GM21723 (cell line): Measurements from ENCODE around the gene CRTC2.
"Not testable (repeated sequence)": the region's sequence is repeated elsewhere in the genome, so short reads cannot be mapped to it uniquely, and the experiment has no call there.

Experiments
- ATAC-seq: cut with Tn5 transposase; IDR thresholded peaks from one replicate; pipeline ENCODE4 v1.9.1; 2021; ENCODE audit warnings: mild to moderate bottlenecking, moderate library complexity; ENCODE audit not compliant: unreplicated experiment

Gene CRTC2, protein sequence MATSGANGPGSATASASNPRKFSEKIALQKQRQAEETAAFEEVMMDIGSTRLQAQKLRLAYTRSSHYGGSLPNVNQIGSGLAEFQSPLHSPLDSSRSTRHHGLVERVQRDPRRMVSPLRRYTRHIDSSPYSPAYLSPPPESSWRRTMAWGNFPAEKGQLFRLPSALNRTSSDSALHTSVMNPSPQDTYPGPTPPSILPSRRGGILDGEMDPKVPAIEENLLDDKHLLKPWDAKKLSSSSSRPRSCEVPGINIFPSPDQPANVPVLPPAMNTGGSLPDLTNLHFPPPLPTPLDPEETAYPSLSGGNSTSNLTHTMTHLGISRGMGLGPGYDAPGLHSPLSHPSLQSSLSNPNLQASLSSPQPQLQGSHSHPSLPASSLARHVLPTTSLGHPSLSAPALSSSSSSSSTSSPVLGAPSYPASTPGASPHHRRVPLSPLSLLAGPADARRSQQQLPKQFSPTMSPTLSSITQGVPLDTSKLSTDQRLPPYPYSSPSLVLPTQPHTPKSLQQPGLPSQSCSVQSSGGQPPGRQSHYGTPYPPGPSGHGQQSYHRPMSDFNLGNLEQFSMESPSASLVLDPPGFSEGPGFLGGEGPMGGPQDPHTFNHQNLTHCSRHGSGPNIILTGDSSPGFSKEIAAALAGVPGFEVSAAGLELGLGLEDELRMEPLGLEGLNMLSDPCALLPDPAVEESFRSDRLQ

DNA sequence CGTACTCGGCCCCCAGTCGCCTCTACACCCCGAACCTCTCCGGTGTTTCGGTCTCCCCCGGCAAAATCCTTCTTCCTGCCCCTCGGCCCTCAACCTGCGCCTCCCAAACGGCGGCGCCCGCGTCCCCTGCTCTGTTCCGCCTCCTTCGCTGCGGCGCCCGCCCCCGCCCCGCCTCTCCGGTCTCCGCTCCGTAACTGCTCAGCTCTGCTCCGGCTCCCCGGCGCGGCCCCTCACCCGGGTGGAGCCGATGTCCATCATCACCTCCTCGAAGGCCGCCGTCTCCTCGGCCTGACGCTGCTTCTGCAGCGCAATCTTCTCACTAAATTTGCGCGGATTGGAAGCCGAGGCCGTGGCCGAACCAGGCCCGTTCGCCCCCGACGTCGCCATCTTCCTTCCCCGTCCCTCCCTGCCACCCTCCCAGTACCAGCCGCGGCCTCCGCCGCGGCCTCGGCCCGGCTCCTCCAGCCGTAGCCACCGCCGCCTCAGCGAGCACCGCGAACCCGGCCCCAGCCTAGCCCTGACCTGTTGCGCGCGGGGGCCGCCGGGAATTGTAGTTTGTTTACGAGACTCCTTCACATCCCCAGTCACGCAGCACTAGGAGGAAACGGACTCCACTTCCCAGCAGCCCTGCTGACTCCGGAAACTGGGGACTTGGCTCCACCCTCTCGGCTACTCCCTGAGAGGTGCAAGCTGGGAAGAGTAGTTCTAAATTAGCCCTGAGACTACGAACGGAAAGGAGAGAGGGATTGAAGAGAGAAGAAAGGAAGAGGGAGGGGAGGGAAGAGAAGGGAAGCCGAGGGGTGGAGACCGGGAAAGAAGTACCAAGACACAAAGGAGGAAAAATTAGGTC lies at the start of gene CRTC2:
TSS of gene CRTC2 (minus strand) at position 502 of the 850 bp plus-strand sequence. CDS start at position 387, 115 bp downstream.
- ATAC-seq = peak; percentile 81

DNA sequence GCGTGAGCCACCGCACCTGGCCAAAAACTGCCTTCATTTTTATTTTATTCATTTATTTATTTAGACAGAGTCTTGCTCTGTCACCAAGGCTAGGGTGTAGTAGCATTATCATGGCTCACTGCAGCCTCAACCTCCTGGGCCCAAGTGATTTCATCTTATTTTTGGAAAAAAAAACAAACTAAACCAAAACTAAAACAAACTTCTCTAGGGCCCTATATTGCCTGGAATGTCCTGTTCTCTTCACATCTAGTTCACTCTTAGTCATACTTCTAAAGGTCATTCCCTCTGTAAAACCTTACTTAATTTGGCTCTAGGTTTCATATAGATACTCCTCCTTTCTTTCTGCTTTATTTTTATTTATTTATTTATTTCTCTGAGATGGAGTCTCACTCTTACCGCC lies 47.7 kb upstream of the CRTC2 start:
- no peak for ATAC-seq

DNA sequence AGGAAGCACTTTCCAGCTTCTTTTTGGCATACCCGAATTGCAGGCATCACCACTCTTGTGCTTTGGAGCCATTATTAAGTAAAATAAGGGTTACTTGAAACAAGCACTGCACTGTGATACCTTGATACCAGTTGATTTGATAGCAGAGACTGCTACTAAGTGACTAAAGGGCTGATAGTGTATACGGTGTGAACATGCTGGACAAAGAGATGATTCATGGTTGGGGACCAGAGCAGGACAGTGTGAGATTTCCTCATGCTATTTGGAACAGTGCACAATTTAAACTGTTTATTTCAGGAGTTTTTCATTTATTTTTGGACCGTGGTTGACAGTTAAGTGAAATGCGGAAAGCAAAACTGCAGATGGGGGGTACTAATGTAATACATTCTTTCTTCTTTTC lies 42.0 kb upstream of the CRTC2 start:
- no peak for ATAC-seq

DNA sequence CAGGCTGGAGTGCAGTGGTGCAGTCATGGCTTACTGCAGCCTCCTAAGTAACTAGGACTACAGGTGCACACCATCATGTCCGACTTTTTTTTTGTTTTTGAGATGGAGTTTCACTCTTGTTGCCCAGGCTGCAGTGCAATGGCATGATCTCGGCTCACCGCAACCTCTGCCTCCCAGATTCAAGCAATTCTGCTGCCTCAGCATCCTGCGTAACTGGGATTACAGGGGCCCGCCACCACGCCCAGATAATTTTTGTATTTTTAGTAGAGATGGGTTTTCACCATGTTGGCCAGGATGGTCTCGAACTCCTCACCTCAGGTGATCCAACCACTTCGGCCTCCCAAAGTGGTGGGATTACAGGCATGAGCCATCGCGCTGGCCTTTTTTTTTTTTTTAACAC lies 38.5 kb upstream of the CRTC2 start:
- ATAC-seq = not testable (repeated sequence)

DNA sequence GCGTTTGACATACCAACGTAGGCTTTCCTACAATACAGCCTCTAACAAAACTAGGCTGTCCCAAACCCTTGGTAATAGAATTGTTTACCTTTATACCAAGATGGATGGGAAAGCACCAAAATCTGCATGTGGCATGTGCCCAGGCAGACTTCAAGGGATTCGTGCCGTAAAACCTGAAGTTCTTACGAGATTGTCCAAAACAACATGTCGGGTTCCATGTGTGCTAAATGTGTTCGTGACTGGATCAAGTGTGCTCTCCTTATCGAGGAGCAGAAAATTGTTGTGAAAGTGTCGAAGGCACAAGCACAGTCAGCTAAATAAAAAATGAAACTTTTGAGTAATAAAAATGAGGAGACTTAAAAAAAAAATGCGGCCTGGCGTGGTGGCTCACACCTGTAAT lies 37.2 kb upstream of the CRTC2 start:
- no peak for ATAC-seq

DNA sequence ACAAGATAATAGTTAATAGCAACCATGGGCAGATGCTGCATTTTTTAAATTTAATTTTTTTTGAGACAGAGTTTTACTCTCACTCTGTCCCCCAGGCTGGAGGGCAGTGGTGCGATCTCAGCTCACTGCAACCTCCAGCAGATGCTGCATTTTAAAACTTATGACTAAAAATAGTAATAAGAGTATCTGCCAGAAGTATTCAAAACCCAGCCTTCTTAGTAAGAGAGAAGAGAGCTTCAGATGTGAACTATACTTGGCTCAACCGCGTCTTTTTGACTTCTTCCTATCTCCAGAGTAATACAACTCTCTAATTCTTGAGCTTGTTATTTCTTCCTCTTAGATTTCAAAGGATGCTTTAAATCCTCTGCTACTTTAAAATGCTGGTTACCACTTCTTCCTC lies 36.8 kb upstream of the CRTC2 start:
- ATAC-seq = no peak

DNA sequence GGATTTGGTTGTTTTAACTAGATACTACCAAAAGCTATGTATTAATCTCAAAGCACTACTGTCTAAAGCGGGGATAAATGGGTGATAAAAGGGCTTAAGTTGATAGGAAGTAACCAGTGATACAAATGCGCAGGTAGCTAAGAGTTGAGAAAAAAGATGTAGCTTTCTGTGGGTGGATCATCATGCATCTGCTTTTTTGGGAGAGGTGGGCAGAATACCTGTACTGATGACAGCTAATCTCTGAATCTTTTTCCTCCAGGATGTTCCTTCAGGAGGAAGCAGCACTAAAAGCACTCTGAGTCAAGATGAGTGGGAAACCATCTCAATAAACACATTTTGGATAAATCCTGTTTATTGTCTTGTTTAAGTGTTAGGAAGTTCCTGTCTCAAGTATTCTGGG lies 33.4 kb upstream of the CRTC2 start:
- ATAC-seq = no peak

DNA sequence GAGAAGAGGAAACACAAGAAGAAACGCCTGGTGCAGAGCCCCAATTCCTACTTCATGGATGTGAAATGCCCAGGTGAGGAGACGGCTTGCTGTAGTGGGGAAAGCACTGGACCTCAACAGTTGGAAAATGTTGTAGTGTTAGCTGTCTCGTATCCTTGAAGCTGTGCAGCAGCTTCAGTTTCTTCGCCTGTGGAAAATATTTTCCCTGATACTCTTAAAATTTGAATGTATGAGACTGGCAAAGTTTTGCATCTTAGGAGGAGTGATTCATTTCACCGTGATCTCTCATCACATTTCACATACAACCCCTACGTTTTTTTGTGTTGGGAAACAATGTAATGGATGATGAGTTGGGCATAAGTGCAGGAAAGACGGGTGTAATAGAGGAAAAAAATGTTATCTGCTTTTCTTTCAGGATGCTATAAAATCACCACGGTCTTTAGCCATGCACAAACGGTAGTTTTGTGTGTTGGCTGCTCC lies 32.8 kb upstream of the CRTC2 start:
- no peak for ATAC-seq

DNA sequence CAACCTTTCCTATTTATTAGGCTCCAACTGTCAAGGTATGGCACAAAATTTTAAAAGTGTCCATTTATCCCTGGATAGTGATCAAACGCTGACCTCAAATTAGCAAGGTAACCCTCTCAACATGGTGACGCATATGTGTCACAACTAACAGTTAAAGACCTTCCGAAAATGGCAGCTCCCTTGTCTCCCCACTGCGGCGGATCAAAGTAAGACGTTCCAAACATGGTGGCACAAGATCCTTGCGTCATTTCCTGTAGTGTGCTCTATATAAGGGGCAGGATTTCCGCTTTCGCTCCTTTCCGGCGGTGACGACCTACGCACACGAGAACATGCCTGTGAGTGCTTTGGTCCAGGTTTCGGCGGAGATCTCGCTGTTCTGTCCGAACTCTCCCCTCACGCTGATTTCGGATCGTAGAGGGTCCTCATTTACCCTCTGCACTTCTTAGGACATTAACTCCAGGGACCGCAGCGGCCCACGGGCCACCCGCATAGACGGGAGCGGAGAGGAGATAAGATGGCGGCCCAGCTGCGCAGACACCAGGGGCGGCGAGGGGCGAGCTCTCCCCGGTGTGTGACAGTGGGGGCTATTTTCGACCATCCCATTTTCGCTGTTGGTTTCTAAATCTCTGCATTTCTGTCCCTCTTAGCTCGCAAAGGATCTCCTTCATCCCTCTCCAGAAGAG lies 32.2 kb upstream of the CRTC2 start, which contains the start of gene RPS27:
TSS of gene RPS27 (plus strand) at position 295 of the 683 bp plus-strand sequence. CDS start at position 330, 35 bp downstream.
- ATAC-seq = peak; percentile 66

DNA sequence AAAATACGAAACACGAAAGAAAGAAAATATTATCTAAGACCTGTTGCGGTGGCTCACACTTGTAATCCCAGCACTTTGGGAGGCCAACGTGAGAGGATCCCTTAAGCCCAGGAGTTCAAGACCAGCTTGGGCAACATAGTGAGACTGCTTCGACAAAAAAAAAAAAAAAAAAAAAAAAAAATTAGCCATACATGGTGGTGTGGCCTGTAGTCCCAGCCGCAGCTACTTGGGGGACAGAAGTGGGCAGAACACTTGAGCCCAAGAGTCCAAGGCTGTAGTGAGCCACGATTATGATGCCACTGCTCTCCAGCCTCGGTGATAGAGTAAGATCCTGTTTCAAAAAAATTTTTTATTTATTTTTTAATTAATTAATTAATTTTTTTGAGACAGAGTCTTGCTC lies 29.2 kb upstream of the CRTC2 start:
- ATAC-seq = no peak

DNA sequence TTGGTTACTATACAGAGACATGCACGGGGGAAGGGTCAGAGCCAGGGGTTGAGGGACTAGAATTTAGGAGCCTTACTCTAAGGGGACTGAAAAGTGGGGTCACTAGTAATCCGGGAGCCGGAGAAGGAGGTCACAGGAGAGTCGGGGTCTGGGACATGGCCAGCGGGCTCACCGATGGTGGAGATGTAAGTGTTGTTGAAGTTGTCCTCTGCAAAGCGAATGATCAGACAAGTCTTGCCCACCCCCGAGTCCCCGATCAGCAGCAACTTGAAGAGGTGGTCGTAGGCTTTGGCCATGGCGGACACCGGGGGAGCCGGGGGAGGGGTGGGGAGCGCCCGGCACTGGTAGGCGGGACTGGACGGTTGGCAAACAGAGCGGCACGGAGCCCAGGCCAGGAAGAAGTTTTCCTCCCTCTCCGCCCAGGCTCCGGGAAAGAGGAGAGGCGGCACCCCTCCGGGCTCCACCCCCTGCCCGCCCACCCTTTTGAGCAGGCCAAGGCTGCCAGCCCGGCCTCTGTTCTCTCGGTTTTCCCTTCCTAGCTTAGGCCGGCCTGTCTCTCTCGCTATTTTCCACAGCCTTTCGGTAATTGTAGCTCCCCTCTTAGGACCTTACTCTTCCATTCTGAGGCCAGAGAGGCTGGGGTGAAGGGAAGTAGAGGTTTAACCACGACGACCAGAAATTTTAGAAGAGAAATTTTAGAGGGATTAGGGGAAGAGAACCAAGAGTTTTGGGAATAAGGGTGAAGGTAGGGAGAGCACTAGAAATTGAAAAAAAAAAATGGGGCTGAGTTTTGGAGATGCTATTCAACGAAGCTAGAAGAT lies 27.7 kb upstream of the CRTC2 start, which contains the start of gene RAB13:
TSS of gene RAB13 (minus strand) at position 399 of the 821 bp plus-strand sequence. CDS start at position 296, 103 bp downstream.
- no peak for ATAC-seq

DNA sequence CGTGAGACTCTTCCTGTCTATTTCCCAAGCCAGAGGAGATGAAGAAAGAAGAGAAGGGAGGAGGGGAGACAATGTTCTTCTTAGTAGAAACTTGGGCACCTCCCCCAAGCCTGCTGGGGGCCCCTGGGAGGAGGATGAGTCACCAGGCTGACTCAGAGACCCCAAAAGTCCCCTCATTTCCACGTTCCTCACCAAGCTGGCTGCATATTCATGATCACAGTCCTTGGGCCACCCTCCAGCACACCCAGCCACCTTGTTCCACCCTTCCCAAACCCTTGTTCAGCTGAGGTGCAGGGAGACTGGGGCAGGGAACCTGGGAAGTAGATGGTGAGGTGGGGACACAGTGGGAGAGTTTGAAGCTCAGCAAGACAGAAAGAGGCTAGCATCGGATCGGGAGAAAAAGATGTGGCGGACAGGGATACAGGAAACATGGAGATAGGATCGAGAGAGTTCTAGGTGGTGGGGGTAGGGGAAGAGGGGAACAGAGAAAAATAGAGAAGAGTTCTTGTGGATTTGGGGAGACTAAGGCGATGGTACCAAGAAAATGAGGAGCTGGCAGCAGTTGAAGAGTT lies 27.0 kb upstream of the CRTC2 start:
- ATAC-seq = no peak

DNA sequence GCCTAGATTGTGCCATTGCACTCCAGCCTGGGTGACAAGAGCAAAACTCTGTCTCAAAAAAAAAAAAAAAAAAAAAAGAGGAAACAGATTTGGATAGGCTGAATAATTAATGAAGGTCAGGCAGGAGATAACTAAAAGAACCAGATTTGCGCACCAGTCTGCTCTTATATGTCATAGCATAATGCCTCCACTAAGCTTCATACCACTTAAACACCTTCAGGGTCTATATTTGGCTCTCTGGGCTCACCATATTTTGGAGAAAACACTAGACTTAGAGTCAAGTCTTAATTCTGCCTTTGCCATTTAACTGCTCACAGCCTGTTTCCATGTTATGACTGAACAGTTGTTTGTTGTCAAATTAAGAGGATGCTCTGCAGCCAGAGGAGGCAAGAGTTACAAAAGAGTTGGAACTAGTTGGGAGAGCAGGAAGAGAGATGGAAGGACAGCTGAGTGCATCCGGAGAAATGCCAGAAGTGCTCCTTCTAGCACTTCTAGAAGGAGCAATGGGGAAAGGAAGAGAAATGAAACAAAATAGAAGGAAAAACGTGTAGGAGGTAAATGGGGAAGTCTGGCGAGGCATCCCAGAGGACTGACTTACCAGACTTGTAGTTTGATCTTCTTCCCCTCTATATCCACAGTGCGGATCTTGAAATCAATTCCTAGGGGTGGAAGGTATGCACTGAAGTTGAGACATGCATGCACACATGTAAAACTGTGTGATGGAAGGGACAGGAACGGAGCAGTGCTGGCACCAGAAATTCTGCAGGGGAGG lies 25.9 kb upstream of the CRTC2 start:
- no peak for ATAC-seq

DNA sequence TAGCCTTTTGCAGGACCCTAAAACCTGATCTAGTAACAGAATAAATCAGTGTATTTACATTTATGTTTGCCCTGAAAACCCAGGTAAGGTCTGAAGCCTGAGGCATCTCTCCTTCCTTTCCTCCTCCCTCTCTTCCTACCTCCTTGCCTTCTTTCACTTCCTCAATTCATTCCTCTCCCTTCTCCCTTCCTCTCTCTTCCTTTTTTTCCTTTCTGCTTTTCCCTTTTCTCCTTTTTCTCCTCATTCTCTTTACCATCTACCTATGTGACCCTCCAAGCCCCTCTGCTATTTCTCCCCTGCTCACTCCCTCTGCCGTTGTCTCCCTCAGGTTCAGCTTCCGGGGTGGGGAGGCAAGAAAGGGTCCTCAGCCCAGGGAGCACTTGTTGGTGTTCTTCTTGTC lies 23.3 kb upstream of the CRTC2 start:
- not testable (repeated sequence) for ATAC-seq

DNA sequence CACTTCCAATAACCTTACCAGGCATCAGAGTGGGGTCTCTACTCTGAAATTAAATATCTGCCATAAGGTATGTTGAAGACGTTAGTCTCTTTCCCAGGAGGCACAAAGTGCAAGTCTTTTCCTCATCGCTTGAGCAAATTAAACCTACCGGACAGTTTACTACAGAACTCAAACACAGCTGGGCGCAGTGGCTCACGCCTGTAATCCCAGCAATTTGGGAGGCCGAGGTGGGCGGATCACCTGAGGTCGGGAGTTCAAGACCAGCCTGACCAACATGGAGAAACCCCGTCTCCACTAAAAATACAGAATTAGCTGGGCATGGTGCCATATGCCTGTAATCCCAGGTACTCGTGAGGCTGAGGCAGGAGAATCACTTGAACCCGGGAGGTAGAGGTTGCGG lies 20.7 kb upstream of the CRTC2 start:
- not testable (repeated sequence) for ATAC-seq

DNA sequence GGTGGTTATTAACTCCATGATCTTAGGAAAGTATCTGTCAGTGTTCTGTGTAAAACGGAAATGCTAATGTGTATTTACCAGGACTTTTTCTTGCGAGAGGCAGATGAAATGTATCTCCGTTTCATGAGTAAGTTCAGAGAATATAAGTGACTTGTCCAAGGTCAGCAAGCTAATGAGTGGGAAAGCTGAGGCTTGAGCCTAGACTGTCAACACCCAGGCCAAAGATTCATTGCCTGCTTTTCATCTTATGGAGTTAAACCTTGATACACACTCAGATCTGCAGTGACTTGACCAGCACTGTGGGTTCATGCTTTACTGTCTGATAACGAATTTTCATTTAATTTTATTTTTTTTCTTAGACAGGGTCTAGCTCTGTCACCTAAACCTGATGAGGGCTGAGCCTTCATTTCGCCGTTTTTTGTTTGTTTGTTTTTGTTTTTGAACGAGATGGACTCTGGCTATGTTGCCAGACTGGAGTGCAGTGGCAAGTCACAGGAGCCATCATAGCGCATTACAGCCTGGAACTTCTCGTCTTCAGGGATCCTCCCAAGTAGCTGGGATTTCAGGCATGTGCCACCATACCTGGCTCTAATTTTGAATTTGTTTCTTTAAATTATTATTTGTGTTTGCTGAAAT lies 20.0 kb upstream of the CRTC2 start:
- ATAC-seq = no peak

DNA sequence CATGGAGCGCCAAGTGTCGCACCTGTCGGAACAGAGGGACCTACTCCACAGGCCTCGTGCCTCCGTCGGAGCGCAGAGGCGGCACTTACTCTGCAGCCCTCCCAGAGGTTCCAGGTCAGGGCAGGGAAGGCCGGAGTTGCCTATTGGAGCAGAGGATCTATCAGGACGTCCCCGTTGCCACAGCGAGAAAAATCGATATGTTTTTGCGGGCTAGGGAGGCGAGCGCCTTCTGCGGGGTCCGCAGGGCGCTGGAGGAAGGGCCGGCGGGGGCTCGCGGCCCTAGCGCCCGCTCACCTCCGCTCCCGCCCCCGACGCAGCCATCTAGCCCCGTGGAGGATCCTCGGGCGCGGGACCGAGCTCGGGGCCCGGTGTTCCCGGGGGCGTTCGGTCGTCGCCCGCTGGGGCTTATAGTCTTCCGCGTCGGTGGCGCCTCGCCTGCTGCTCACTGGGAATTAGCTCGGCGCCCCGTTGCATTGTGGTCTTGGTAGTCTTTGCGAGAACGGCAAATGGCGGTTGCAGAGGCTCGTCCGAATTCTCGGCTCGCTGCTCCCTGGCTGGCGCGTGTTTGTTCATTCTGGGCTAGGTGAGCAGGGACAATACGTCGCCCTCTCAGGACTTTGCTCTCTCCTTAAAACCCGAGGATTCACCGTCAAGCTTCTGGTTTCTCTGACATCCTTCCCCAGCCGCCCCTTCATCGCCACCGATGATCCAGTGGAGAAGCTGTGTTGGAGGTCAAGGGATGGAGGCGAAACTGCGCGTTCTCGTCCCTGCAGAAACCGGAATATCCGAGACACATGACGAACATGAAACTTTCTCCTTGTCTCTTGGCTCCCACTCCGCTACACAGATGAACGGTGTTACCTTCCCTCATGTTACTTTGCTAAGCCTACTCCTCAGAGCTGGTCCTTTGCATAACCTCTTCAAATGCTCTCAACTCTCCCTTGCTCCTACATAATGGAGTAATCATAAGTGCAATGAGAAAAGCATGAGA lies 19.1 kb upstream of the CRTC2 start, which contains the start of gene JTB:
TSS of gene JTB (minus strand) at position 425 of the 991 bp plus-strand sequence. CDS start at position 3, 422 bp downstream.
- ATAC-seq = peak; percentile 84
